Spleen (tissue), 7 donors: ENCODE results near the gene SYCE1.

Experiments used
- POLR2A ChIP-seq, 3 donors: fragments of 450-650 bp; IDR thresholded peaks; one replicate each; pipeline ENCODE4 v1.5.1; 2017; ENCODE audit warnings: antibody characterized with exemption in 3 of 3, mild to moderate bottlenecking in 1 of 3
- POLR2AphosphoS5 ChIP-seq, 3 donors: sonication (generic); formaldehyde crosslinking; IDR thresholded peaks; one replicate each; pipeline ENCODE4 v1.5.1; 2017; ENCODE audit warnings: antibody characterized with exemption in 3 of 3
- TF ChIP-seq, protein P1 (sequence below), 11 experiments: fragments of 200-600 bp in 7 of 11; fragments of 450-650 bp in 4 of 11; sonication (generic) in 4 of 11; IDR thresholded peaks in 8 of 11; conservative IDR thresholded peaks in 3 of 11; 1 replicate in 7 of 11; 2 replicates in 4 of 11; pipeline versions ENCODE4 v1.4.0 to v1.8.0; 2016 to 2021; ENCODE audit warnings: antibody characterized with exemption in 11 of 11, inconsistent platforms in 4 of 11, mild to moderate bottlenecking in 1 of 11
- donor health status: DM: no; HTN: no; CAD: no; lungs with moderate emphysema.
- donor health status: DM: no; HTN: no; CAD: no.
- donor health status: DM: no; HTN: no; CAD: no.

DNA sequence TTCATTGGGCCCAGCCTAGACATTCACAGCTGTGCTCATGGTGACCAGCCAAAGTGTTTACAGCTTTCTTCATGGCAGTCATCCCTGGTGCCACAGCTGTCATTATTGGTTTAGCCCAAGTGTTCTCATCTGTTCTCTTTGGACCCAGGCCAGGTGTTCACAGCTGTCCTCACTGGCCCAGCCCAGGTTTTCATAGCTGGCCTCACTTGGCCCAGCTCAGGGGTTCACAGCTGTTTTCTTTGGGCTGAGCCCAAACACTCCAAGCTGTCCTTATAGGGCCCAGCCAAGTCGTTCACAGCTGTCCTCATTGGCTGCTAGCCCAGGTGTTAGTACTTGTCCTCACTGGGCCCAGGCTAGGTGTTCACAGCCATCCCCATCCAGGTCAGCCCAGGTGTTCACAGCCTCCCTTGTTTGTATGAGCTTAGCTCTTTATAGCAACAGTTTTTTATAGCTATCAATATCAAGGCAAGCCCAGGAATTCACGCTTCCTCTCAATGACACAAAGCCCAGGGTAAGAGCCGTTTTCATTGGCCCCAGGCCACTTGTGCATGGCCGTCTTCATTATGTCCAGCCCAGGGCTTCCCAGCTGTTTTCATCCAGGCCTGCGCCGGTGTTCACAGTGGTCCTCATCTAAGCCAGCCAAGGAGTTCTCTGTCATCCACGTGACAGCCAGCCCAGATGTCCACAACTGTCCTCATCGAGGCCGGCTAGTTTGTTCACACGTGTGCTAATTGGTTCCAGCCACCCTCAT lies 49.6 kb upstream of the SYCE1 start:
- TF ChIP-seq, protein P1, sequence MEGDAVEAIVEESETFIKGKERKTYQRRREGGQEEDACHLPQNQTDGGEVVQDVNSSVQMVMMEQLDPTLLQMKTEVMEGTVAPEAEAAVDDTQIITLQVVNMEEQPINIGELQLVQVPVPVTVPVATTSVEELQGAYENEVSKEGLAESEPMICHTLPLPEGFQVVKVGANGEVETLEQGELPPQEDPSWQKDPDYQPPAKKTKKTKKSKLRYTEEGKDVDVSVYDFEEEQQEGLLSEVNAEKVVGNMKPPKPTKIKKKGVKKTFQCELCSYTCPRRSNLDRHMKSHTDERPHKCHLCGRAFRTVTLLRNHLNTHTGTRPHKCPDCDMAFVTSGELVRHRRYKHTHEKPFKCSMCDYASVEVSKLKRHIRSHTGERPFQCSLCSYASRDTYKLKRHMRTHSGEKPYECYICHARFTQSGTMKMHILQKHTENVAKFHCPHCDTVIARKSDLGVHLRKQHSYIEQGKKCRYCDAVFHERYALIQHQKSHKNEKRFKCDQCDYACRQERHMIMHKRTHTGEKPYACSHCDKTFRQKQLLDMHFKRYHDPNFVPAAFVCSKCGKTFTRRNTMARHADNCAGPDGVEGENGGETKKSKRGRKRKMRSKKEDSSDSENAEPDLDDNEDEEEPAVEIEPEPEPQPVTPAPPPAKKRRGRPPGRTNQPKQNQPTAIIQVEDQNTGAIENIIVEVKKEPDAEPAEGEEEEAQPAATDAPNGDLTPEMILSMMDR (IDR thresholded peaks at IDR 0.05 in 8 of 11, conservative IDR thresholded peaks at IDR 0.05 in 3 of 11): no peak
- TF ChIP-seq POLR2AphosphoS5 (IDR thresholded peaks at IDR 0.05) (no peak), POLR2A (IDR thresholded peaks at IDR 0.05) (no peak)
